Activated naive CD4-positive, alpha-beta T cell treated with anti-CD3 and anti-CD28 coated beads, Interleukin-2, amount 50 U/mL, for 16 hours (primary cell): ENCODE data around the gene FOXD1.
"Not testable (repeated sequence)": the region's sequence is repeated elsewhere in the genome, so short reads cannot be mapped to it uniquely, and the experiment has no call there.

Source experiments
- DNase-seq: peaks from one replicate; pipeline ENCODE4 v3.0.0-alpha.2; 2020

FOXD1 gene

GRCh38 chr5:73459366-73459765, 10.8 kb upstream of the FOXD1 start:
- DNase-seq, result no peak

- not testable (repeated sequence) for DNase-seq
Observed at GRCh38 chr5:73456462-73456861, 7.9 kb upstream of the FOXD1 start.

GRCh38 chr5:73454379-73455036, 5.9 kb upstream of the FOXD1 start:
- DNase-seq, result peak; percentile 37

GRCh38 chr5:73452215-73452614, 3.6 kb upstream of the FOXD1 start:
- DNase-seq, result no peak

- peak; percentile 68 for DNase-seq
Observed at GRCh38 chr5:73451224-73452130, 2.9 kb upstream of the FOXD1 start.

- DNase-seq, result no peak
Observed at GRCh38 chr5:73450672-73451223, 2.2 kb upstream of the FOXD1 start.

GRCh38 chr5:73450137-73450536, 1.6 kb upstream of the FOXD1 start:
- no peak for DNase-seq

GRCh38 chr5:73447530-73448462, 781 bp downstream of the FOXD1 start:
- DNase-seq, result peak; percentile 39

GRCh38 chr5:73446631-73447529, 1.7 kb downstream of the FOXD1 start:
- DNase-seq, result no peak

GRCh38 chr5:73445665-73446630, 2.6 kb downstream of the FOXD1 start:
- no peak for DNase-seq

- no peak for DNase-seq
Observed at GRCh38 chr5:73444499-73445438, 3.8 kb downstream of the FOXD1 start.

GRCh38 chr5:73443829-73444498, 4.6 kb downstream of the FOXD1 start:
- peak; percentile 10 for DNase-seq

- no peak for DNase-seq
Observed at GRCh38 chr5:73442996-73443627, 5.5 kb downstream of the FOXD1 start.

GRCh38 chr5:73442231-73442811, 6.3 kb downstream of the FOXD1 start:
- no peak for DNase-seq

- no peak for DNase-seq
Observed at GRCh38 chr5:73441378-73441777, 7.2 kb downstream of the FOXD1 start.

- no peak for DNase-seq
Observed at GRCh38 chr5:73440262-73440661, 8.3 kb downstream of the FOXD1 start.

GRCh38 chr5:73438645-73439470, 9.7 kb downstream of the FOXD1 start:
- DNase-seq, result no peak
